ENCODE measurements around the gene KCNIP4.

Gene KCNIP4

GRCh38 chr4:21901281-21901680 lies 47.3 kb downstream of the KCNIP4 start:
- no peak for DNase-seq (ENCODE audit: low read depth, low spot score)

- no peak for DNase-seq (ENCODE audit: low read depth, low spot score)
These were observed 48.4 kb downstream of the KCNIP4 start for GRCh38 chr4:21900211-21900610.

DNA sequence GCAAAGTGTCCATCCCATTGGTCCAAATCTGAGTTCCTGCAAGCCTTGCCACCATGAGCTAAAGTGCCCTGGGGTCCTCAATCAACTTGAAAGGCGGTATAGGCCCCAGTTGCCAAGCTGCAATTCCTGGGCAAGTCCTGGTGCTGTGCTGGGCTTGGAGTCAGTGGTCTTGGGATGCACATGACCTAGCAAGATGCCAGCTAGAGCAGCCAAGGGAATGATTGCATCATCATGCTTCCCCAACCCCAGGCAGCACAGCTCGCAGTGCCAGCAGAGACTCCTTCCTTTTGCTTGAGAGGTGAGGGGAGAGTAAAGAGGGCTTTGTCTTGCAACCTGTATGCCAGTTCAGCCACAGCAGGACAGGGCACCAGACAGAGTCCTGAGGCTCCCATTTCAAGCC lies 50.5 kb downstream of the KCNIP4 start:
- DNase-seq (ENCODE audit: low read depth, low spot score), result no peak

DNA sequence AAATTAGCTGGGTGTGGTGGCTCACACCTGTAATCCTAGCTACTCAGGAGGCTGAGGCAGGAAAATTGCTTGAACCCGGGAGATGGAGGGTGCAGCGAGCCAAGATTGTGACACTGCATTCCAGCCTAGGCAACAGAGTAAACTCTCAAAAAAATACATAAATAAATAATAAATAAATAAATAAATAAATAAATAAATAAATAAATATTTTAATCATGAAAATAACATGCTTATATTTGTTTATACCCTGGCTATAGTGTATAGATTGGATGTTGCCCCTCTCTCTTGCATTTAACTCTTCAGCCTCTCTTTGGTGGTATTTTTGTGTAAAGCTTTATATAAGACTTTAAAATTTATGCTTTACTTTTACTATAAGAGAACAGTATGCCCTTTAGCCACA lies 51.8 kb downstream of the KCNIP4 start:
- DNase-seq (ENCODE audit: low read depth, low spot score), result no peak

GRCh38 chr4:21893136-21893535 lies 55.4 kb downstream of the KCNIP4 start:
- DNase-seq (ENCODE audit: low read depth, low spot score), result no peak

DNA sequence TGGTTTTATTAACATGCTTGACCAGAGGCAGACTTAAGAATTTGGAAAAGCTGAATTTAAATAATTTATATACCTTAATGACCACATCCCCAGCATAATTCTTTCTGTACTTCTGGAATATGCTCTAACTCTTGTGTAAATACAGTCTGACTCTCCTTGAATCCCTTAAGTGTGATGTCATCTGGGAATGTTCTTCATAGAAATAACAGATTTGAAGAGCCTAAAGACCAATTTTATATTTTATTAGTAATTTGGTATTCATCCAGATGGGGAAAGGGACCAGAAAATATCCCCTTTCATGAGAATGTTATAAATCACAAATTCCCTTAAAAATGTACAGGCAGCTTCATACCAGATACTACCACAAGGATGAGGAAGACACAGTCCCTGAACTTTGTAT lies 58.3 kb downstream of the KCNIP4 start:
- DNase-seq (ENCODE audit: low read depth, low spot score), result no peak

GRCh38 chr4:21888195-21888976 lies 60.2 kb downstream of the KCNIP4 start:
- DNase-seq (ENCODE audit: low read depth, low spot score), result no peak

DNA sequence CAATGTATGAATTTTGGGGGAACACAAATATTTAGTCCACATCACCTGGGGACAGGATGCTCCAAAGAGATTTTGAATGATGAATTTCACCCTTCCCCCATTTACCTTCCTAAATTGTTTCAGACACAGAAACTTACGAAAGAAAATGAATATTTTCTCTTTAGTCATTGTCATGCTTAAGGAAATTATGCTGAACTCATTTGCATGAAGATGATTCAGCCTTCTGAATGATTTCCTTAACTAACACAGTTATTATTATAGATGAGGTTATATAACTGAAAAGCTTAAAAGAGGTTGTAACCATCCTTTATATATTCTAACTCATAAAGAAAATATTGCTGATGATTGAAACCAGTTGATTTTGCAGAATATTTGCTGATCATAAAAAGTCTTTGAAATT lies 61.1 kb downstream of the KCNIP4 start:
- DNase-seq (ENCODE audit: low read depth, low spot score), result no peak

DNA sequence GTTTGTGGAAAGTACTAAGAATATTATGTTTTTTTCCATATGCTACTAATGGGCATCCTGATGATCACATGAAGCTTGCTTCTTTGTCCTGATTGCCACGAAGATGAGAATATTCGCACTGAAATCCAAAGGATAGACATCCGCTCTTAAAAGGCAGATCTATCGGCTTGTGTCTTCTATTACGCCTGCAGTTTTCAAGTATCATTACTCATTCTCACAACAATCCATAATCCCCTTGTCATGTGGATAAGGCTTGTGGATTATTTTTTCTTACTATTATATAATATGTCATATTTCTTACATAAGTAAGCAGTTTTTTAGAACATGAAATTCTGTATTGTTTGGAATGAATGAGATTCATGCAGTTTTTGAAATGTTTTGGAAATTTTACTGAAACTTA lies 62.8 kb downstream of the KCNIP4 start:
- no peak for DNase-seq (ENCODE audit: low read depth, low spot score)

- DNase-seq (ENCODE audit: low read depth, low spot score), result no peak
These were observed 63.3 kb downstream of the KCNIP4 start for GRCh38 chr4:21885241-21885640.

- no peak for DNase-seq (ENCODE audit: low read depth, low spot score)
These were observed 64.0 kb downstream of the KCNIP4 start for GRCh38 chr4:21884615-21885014.

- DNase-seq (ENCODE audit: low read depth, low spot score), result no peak
These were observed 66.3 kb downstream of the KCNIP4 start for GRCh38 chr4:21882051-21882839.

GRCh38 chr4:21879187-21879586 lies 69.4 kb downstream of the KCNIP4 start:
- DNase-seq (ENCODE audit: low read depth, low spot score), result no peak

DNA sequence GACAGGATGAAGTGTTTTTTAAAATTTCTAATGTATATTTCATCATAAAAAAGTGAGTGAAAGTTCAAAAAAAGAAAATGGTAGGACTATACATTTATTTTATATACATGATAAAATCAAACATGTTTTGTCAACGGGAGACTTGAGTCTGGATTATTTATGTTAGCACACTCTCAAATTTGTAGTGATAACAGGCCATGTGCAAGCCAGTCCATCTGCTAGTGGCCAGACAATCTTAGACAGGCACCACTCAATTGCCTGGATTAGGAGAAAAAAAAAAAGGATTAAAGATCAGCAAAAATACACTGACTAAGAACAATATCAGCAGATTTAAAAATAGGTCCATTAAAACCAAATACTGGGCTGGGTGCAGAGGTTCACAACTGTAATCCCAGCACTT lies 71.9 kb downstream of the KCNIP4 start:
- DNase-seq (ENCODE audit: low read depth, low spot score), result no peak

- DNase-seq (ENCODE audit: low read depth, low spot score), result no peak
These were observed 75.4 kb downstream of the KCNIP4 start for GRCh38 chr4:21873145-21873544.

DNA sequence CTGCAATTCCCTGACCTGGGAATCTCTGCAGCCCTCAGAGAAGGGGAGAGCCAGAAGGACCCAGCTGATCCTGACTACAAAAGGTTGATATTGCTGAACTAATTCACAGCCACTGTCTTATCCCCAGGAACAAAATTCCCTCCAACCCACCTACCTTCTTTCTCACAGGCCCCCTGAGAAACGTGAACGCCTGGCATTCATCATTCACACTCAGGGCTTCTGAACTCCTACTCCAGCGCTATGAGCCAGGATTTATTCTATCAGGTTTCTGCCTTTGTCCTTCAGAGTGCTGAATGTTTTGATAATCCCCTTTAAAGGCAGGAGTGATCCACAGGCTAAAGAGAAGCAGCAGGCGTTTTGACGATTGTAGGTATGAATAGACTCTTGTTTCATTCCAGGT lies 76.5 kb downstream of the KCNIP4 start:
- no peak for DNase-seq (ENCODE audit: low read depth, low spot score)

GRCh38 chr4:21869978-21870745 lies 78.4 kb downstream of the KCNIP4 start:
- no peak for DNase-seq (ENCODE audit: low read depth, low spot score)

- no peak for DNase-seq (ENCODE audit: low read depth, low spot score)
These were observed 83.9 kb downstream of the KCNIP4 start for GRCh38 chr4:21864686-21865085.

- DNase-seq (ENCODE audit: low read depth, low spot score), result no peak
These were observed 85.7 kb downstream of the KCNIP4 start for GRCh38 chr4:21862917-21863316.

GRCh38 chr4:21858971-21859370 lies 89.6 kb downstream of the KCNIP4 start:
- DNase-seq (ENCODE audit: low read depth, low spot score), result no peak

DNA sequence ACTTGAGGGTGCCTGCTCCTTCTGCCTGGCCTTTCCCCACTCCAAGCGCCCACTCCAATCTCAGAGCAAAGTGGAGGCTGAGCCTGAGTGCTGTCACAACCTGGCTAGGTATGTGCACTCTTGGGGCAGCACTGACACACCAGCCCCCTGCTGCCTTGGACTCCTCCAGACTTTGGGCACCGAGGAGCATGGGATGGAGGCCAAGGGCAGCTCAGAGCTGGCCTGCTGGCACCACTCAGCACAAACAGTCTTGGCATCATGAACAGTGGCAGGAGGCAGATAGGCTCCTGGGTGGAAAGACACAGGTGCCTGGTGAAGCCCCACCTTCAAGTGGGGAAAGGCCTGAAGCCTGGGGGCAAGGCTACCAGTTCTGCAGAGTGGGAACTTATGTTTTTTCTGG lies 91.8 kb downstream of the KCNIP4 start:
- no peak for DNase-seq (ENCODE audit: low read depth, low spot score)

GRCh38 chr4:21856301-21856700 lies 92.3 kb downstream of the KCNIP4 start:
- DNase-seq (ENCODE audit: low read depth, low spot score), result no peak
